SK-N-SH treated with all-trans-retinoic acid at 6 μM for 48 hours (cell line): Measurements from ENCODE around the gene KRTAP17-1.

Source experiments
- ATAC-seq: fragments of 200-7000 bp; cut with Tn5 transposase; 3 replicates; pipeline ENCODE4 v1.9.1; 2020; ENCODE audit warnings: mild to moderate bottlenecking, moderate library complexity
- CREB5 ChIP-seq: fragments of 250-450 bp; sonication (Bioruptor Pico); IDR thresholded peaks from 2 replicates; pipeline ENCODE4 v1.5.1; 2020; ENCODE audit warnings: low read depth, mild to moderate bottlenecking, moderate library complexity
- CSDC2 ChIP-seq: fragments of 250-450 bp; sonication (Bioruptor Pico); IDR thresholded peaks from 2 replicates; pipeline ENCODE4 v1.5.0; 2020; ENCODE audit warnings: mild to moderate bottlenecking, moderate library complexity
- CSRNP3 ChIP-seq: fragments of 250-450 bp; sonication (Bioruptor Pico); IDR thresholded peaks from 2 replicates; pipeline ENCODE4 v1.5.1; 2021; ENCODE audit warnings: mild to moderate bottlenecking, moderate library complexity
- ESRRG ChIP-seq: fragments of 250-450 bp; sonication (Bioruptor Pico); IDR thresholded peaks from 2 replicates; pipeline ENCODE4 v1.6.1; 2021; ENCODE audit warnings: mild to moderate bottlenecking
- GLIS3 ChIP-seq: fragments of 250-450 bp; sonication (Bioruptor Pico); IDR thresholded peaks from 2 replicates; pipeline ENCODE4 v1.5.0; 2020; ENCODE audit warnings: mild to moderate bottlenecking, moderate library complexity
- ISL1 ChIP-seq: fragments of 250-450 bp; sonication (Bioruptor Pico); IDR thresholded peaks from 2 replicates; pipeline ENCODE4 v2.1.2; 2022; ENCODE audit warnings: mild to moderate bottlenecking, moderate library complexity
- OSR1 ChIP-seq: fragments of 250-450 bp; sonication (Bioruptor Pico); IDR thresholded peaks from 2 replicates; pipeline ENCODE4 v1.8.0; 2022; ENCODE audit warnings: moderate library complexity, mild to moderate bottlenecking, inconsistent platforms
- PATZ1 ChIP-seq: fragments of 250-450 bp; sonication (Bioruptor Pico); IDR thresholded peaks from 2 replicates; pipeline ENCODE4 v1.8.0; 2020; ENCODE audit warnings: mild to moderate bottlenecking, moderate library complexity, borderline replicate concordance
- POU6F1 ChIP-seq: fragments of 250-450 bp; sonication (Bioruptor Pico); IDR thresholded peaks from 2 replicates; pipeline ENCODE4 v1.8.0; 2021; ENCODE audit warnings: low read depth, mild to moderate bottlenecking, moderate library complexity, borderline replicate concordance
- PPARA ChIP-seq: fragments of 250-450 bp; sonication (Bioruptor Pico); IDR thresholded peaks from 2 replicates; pipeline ENCODE4 v1.5.0; 2020; ENCODE audit warnings: mild to moderate bottlenecking, borderline replicate concordance
- RARB ChIP-seq: fragments of 250-450 bp; sonication (Bioruptor Pico); IDR thresholded peaks from 2 replicates; pipeline ENCODE4 v1.8.0; 2021; ENCODE audit warnings: mild to moderate bottlenecking, moderate library complexity
- SNAI2 ChIP-seq: fragments of 250-450 bp; sonication (Bioruptor Pico); IDR thresholded peaks from 2 replicates; pipeline ENCODE4 v1.5.0; 2020; ENCODE audit warnings: mild to moderate bottlenecking, moderate library complexity
- TCF4 ChIP-seq: fragments of 250-450 bp; sonication (Bioruptor Pico); IDR thresholded peaks from 2 replicates; pipeline ENCODE4 v1.8.0; 2021; ENCODE audit warnings: mild to moderate bottlenecking, moderate library complexity, borderline replicate concordance
- TSHZ2 ChIP-seq: fragments of 250-450 bp; sonication (Bioruptor Pico); IDR thresholded peaks from 2 replicates; pipeline ENCODE4 v1.5.0; 2020; ENCODE audit warnings: mild to moderate bottlenecking, moderate library complexity
- ZC3H10 ChIP-seq: fragments of 250-450 bp; sonication (Bioruptor Pico); IDR thresholded peaks from 2 replicates; pipeline ENCODE4 v1.5.1; 2021; ENCODE audit warnings: mild to moderate bottlenecking, moderate library complexity
- ZFP3 ChIP-seq: fragments of 250-450 bp; sonication (Bioruptor Pico); IDR thresholded peaks from 2 replicates; pipeline ENCODE4 v1.5.0; 2020; ENCODE audit warnings: mild to moderate bottlenecking, moderate library complexity
- ZFP30 ChIP-seq: fragments of 450-650 bp; formaldehyde crosslinking; IDR thresholded peaks from 2 replicates; pipeline ENCODE4 v1.5.0; 2022; ENCODE audit warnings: mild to moderate bottlenecking, moderate library complexity
- ZNF8 ChIP-seq: fragments of 450-650 bp; formaldehyde crosslinking; IDR thresholded peaks from 2 replicates; pipeline ENCODE4 v1.5.0; 2020; ENCODE audit warnings: mild to moderate bottlenecking, moderate library complexity

Gene KRTAP17-1

GRCh38 chr17:41301204-41301790 is 14.2 kb downstream of the KRTAP17-1 start:
- TF ChIP-seq ZNF8: no peak
- TF ChIP-seq ESRRG (CRISPR knock-in tag): no peak
- no peak for TF ChIP-seq ZC3H10 (CRISPR knock-in tag)
- TF ChIP-seq GLIS3: no peak
- TF ChIP-seq TSHZ2: no peak
- no peak for TF ChIP-seq CREB5
- TF ChIP-seq ISL1 (CRISPR knock-in tag): no peak
- TF ChIP-seq RARB: no peak
- TF ChIP-seq ZFP3 (CRISPR knock-in tag): no peak
- no peak for TF ChIP-seq TCF4 (CRISPR knock-in tag)
- TF ChIP-seq OSR1 (CRISPR knock-in tag): no peak
- no peak for TF ChIP-seq CSRNP3
- no peak for TF ChIP-seq CSDC2 (CRISPR knock-in tag)
- TF ChIP-seq POU6F1: no peak
- no peak for ATAC-seq

- no peak for TF ChIP-seq SNAI2
- no peak for TF ChIP-seq ISL1 (CRISPR knock-in tag)
- TF ChIP-seq ZFP3 (CRISPR knock-in tag): no peak
- TF ChIP-seq PPARA (CRISPR knock-in tag): no peak
- TF ChIP-seq CSDC2 (CRISPR knock-in tag): no peak
- no peak for TF ChIP-seq TSHZ2
- TF ChIP-seq CREB5: no peak
- TF ChIP-seq TCF4 (CRISPR knock-in tag): no peak
- no peak for TF ChIP-seq RARB
- no peak for TF ChIP-seq ZFP30 (CRISPR knock-in tag)
- no peak for TF ChIP-seq ZC3H10 (CRISPR knock-in tag)
- TF ChIP-seq PATZ1 (CRISPR knock-in tag): no peak
- ATAC-seq: no peak
Measured at GRCh38 chr17:41298458-41299135, 16.9 kb downstream of the KRTAP17-1 start.
